Kidney (tissue), 14 donors: Measurements from ENCODE around the gene SCD. TPM values are rescaled to one million over a fixed set of nuclear protein-coding genes. Genes with fewer than 3 reads are reported as not detected.

Source experiments
- DNase-seq, 5 donors: peaks; one replicate each; pipeline ENCODE4 v3.0.0-alpha.2; 2013 to 2020
- FAIRE-seq: peaks from 2 replicates; lab custom pipeline; 2012; peaks lifted over from hg19 to GRCh38; lab: Jason Lieb, UNC
- H3K27ac ChIP-seq, 2 donors: one replicate each; pipeline ENCODE4 v1.7.0; 2013; ENCODE audit warnings: low read depth in 2 of 2, low read length in 2 of 2, inconsistent platforms in 1 of 2
- H3K27me3 ChIP-seq: one replicate; pipeline ENCODE4 v1.7.1; 2013; ENCODE audit warnings: low read length, inconsistent platforms; ENCODE audit not compliant: control insufficient read depth, insufficient read depth
- H3K36me3 ChIP-seq, 3 donors: one replicate each; pipeline versions ENCODE4 v1.7.0 to v1.7.1; 2013; ENCODE audit warnings: low read length in 3 of 3, control low read depth in 1 of 3, inconsistent platforms in 1 of 3; ENCODE audit not compliant: insufficient read depth in 3 of 3, control insufficient read depth in 2 of 3
- H3K4me1 ChIP-seq, 3 donors: one replicate each; pipeline versions ENCODE4 v1.7.0 to v1.7.1; 2013; ENCODE audit warnings: low read length in 3 of 3, inconsistent platforms in 1 of 3, low read depth in 1 of 3; ENCODE audit not compliant: control insufficient read depth in 2 of 3, insufficient read depth in 2 of 3
- H3K4me3 ChIP-seq, 3 donors: one replicate each; pipeline versions ENCODE4 v1.7.0 to v1.8.1; 2013; ENCODE audit warnings: low read length in 3 of 3, control low read depth in 1 of 3, inconsistent platforms in 1 of 3
- H3K9ac ChIP-seq, 3 donors: one replicate each; pipeline versions ENCODE4 v1.7.0 to v1.7.1; 2013; ENCODE audit warnings: low read length in 3 of 3, control low read depth in 1 of 3, inconsistent platforms in 1 of 3
- H3K9me3 ChIP-seq, 3 donors: one replicate each; pipeline versions ENCODE4 v1.7.0 to v1.7.1; 2013; ENCODE audit warnings: low read length in 3 of 3, control low read depth in 1 of 3, inconsistent platforms in 1 of 3; ENCODE audit not compliant: control insufficient read depth in 2 of 3, insufficient read depth in 1 of 3
- intact Hi-C: fragments of 100-400 bp; cut with DNase I; formaldehyde crosslinking; loops from one replicate; pipeline ENCODE4 v1.11.1; 2022
- polyA plus RNA-seq: library from polyadenylated mRNA; stranded (reverse); fragments of 350-450 nt; fragmentation: Illumina TruSeq; extraction: RNeasy Lipid Tissue Mini Kit (QIAGEN cat#74804); gene quantifications from one replicate; pipeline ENCODE4 v1.2.3, GENCODE V29; 2014; ENCODE audit warnings: low read depth, low replicate concordance; ENCODE audit not compliant: insufficient read depth
- total RNA-seq: library from RNA; stranded (reverse); fragmentation: NEBNext Ultra II Directional; extraction: Animal tissue kit (Norgen Biotek cat#: 25700); gene quantifications from one replicate; pipeline ENCODE4 v1.2.1, GENCODE V29; 2021
- TF ChIP-seq, protein P1 (sequence below): IDR thresholded peaks from 3 replicates; pipeline ENCODE4 v1.5.1; 2012; ENCODE audit warnings: mild to moderate bottlenecking, moderate library complexity, borderline replicate concordance; ENCODE audit not compliant: insufficient read depth; ENCODE audit errors: extremely low read depth
- donor health status: control.
- donor health status: control.
- donor health status: control.
- donor health status: control.
- donor health status: control.
- donor health status: DM: yes; HTN: yes; CAD: no.
- donor health status: Normal renal cell carcinoma (clear cell type).

SCD gene
- total and polyA plus RNA-seq, 2 donors from 2014 or later, result 8.7 to 10.7 TPM

- TF ChIP-seq, protein P1, sequence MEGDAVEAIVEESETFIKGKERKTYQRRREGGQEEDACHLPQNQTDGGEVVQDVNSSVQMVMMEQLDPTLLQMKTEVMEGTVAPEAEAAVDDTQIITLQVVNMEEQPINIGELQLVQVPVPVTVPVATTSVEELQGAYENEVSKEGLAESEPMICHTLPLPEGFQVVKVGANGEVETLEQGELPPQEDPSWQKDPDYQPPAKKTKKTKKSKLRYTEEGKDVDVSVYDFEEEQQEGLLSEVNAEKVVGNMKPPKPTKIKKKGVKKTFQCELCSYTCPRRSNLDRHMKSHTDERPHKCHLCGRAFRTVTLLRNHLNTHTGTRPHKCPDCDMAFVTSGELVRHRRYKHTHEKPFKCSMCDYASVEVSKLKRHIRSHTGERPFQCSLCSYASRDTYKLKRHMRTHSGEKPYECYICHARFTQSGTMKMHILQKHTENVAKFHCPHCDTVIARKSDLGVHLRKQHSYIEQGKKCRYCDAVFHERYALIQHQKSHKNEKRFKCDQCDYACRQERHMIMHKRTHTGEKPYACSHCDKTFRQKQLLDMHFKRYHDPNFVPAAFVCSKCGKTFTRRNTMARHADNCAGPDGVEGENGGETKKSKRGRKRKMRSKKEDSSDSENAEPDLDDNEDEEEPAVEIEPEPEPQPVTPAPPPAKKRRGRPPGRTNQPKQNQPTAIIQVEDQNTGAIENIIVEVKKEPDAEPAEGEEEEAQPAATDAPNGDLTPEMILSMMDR, result no peak
- Histone ChIP-seq H3K9ac (no peak overlapping the region), H3K27me3 (no peaks in the 10 kb centered on the region), H3K9me3 (no peaks in the 10 kb centered on the region), H3K4me1 (peaks cover 0 to 9% (median 4%) of the 10 kb centered on the region in 3 donors), H3K4me3 (no peak overlapping the region), H3K27ac (no peak overlapping the region), H3K36me3 (no peaks in the 10 kb centered on the region)
- no peak for FAIRE-seq
- no peak for DNase-seq
- intact Hi-C loops, result no loop called here
Measured at GRCh38 chr10:100359030-100359432, 12.0 kb downstream of the SCD start.

DNA sequence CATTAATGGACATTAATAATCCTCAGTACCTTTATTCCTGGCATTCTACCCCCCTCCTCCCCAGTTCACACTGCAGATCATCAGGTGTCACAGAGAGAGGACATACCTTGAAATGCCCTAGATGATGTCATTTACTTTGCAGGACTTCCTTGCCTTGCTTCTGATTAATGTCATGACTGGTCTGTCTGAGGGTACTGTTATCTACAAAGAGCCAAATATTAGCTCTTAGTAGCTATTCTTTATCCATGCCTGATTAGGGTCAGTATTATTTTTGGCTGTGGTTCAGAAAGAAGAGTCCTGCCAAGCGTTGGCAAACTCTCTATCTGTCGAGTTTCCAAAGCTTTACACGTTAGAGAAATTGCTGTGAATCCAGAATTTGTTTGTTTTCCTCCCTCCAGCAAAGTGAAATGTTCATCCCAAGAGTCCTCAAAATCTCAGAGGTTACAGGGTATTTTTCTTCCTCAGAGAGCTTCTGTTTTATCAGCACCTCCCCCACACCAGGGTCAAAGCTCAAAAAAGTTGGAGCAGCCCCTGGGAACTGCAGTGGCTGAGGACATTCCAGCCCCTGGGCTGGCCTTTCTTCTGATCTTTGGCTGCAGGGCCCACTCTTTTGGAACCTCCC lies 12.6 kb downstream of the SCD start:
- TF ChIP-seq, protein P1, result no peak
- Histone ChIP-seq H3K36me3 (no peaks in the 10 kb centered on the region), H3K4me3 (no peak overlapping the region), H3K27ac (no peak overlapping the region), H3K4me1 (peaks cover 0 to 15% (median 4%) of the 10 kb centered on the region in 3 donors), H3K9me3 (no peaks in the 10 kb centered on the region), H3K9ac (no peak overlapping the region), H3K27me3 (no peaks in the 10 kb centered on the region)
- DNase-seq (peak in 2 of 5 donors; percentile 26 to 58), FAIRE-seq (no peak)
- intact Hi-C loops, result no loop called here

DNA sequence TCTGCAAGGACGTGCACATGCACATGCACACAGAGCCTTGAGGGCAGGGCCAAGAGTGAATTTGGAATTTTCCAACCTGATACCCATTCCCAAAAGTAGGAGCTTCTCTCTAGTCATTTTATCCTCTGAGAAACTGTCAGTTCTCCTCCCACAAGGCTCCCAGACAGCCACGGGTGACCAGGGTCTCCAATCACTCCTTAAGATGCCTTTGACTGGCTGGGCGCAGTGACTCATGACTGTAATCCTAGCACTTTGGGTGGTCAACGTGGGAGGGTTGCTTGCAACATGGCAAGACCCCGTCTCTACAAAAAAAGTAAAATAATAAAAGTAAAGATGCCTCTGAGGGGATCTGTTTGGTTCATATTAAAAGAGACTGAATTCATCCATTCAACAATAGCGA lies 13.2 kb downstream of the SCD start:
- Histone ChIP-seq H3K27ac (peak overlapping the region in 1 of 2 donors; percentile 11), H3K4me1 (peaks cover 0 to 18% (median 8%) of the 10 kb centered on the region in 3 donors), H3K27me3 (no peaks in the 10 kb centered on the region), H3K9me3 (no peaks in the 10 kb centered on the region), H3K36me3 (no peaks in the 10 kb centered on the region), H3K9ac (no peak overlapping the region), H3K4me3 (no peak overlapping the region)
- no peak for FAIRE-seq
- no peak for DNase-seq
- intact Hi-C loops, result no loop called here
- TF ChIP-seq, protein P1, result no peak
